ENCODE measurements around the gene NAPB.

DNA sequence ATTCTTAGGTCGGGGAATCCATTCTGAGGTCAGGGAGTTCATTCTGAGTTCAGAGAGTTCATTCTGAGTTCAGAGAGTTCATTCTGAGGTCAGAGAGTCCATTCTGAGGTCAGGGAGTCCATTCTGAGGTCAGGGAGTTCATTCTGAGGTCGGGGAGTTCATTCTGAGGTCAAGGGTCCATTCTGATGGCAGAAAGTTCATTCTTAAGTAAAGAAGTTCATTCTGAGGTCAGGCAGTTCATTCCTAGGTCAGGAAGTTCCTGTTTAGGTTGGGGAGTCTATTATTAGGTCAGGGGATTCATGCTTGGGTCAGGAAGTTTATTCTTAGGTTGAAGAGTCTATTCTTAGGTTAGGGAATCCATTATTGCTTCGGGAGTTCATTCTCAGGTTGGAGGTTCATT, 87.2 kb downstream of the NAPB start:
- TF ChIP-seq, protein P1, sequence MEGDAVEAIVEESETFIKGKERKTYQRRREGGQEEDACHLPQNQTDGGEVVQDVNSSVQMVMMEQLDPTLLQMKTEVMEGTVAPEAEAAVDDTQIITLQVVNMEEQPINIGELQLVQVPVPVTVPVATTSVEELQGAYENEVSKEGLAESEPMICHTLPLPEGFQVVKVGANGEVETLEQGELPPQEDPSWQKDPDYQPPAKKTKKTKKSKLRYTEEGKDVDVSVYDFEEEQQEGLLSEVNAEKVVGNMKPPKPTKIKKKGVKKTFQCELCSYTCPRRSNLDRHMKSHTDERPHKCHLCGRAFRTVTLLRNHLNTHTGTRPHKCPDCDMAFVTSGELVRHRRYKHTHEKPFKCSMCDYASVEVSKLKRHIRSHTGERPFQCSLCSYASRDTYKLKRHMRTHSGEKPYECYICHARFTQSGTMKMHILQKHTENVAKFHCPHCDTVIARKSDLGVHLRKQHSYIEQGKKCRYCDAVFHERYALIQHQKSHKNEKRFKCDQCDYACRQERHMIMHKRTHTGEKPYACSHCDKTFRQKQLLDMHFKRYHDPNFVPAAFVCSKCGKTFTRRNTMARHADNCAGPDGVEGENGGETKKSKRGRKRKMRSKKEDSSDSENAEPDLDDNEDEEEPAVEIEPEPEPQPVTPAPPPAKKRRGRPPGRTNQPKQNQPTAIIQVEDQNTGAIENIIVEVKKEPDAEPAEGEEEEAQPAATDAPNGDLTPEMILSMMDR (IDR thresholded peaks at IDR 0.05): no peak
- no peak for TF ChIP-seq POLR2A (IDR thresholded peaks at IDR 0.05)
